WTC11 (cell line): ENCODE measurements around the gene ATG9B.

Experiments used
- ATF3 ChIP-seq: sonication (generic); formaldehyde crosslinking; conservative IDR thresholded peaks from 2 replicates; pipeline ENCODE4 v1.8.1; 2022; ENCODE audit warnings: mild to moderate bottlenecking, missing genetic modification reagents
- CBFB ChIP-seq: sonication (generic); formaldehyde crosslinking; IDR thresholded peaks from 2 replicates; pipeline ENCODE4 v1.8.1; 2022; ENCODE audit warnings: mild to moderate bottlenecking, low read depth, missing genetic modification reagents
- CTCF ChIP-seq: fragments of 200-600 bp; IDR thresholded peaks from 2 replicates; pipeline ENCODE4 v1.8.0; 2022; ENCODE audit warnings: antibody characterized with exemption
- FOXJ3 ChIP-seq: sonication (generic); formaldehyde crosslinking; IDR thresholded peaks from 2 replicates; pipeline ENCODE4 v1.9.0; 2021; ENCODE audit warnings: missing genetic modification reagents, mild to moderate bottlenecking, borderline replicate concordance
- GRHL2 ChIP-seq: fragments of 250-450 bp; sonication (Bioruptor Pico); IDR thresholded peaks from 2 replicates; pipeline ENCODE4 v1.8.0; 2022; ENCODE audit warnings: mild to moderate bottlenecking, moderate library complexity; ENCODE audit not compliant: insufficient replicate concordance, severe bottlenecking
- HMGXB4 ChIP-seq: sonication (generic); formaldehyde crosslinking; IDR thresholded peaks from 2 replicates; pipeline ENCODE4 v1.8.1; 2023; ENCODE audit warnings: mild to moderate bottlenecking, moderate library complexity, missing genetic modification reagents
- JAZF1 ChIP-seq: fragments of 250-450 bp; sonication (Bioruptor Pico); IDR thresholded peaks from 2 replicates; pipeline ENCODE4 v1.9.0; 2021; ENCODE audit warnings: moderate library complexity, mild to moderate bottlenecking, inconsistent platforms
- JUN ChIP-seq: sonication (generic); formaldehyde crosslinking; IDR thresholded peaks from 2 replicates; pipeline ENCODE4 v1.8.0; 2023; ENCODE audit warnings: mild to moderate bottlenecking, missing genetic modification reagents
- MYBL2 ChIP-seq: sonication (generic); formaldehyde crosslinking; IDR thresholded peaks from 2 replicates; pipeline ENCODE4 v1.8.1; 2023; ENCODE audit warnings: mild to moderate bottlenecking, moderate library complexity, missing genetic modification reagents
- NFYB ChIP-seq: sonication (generic); formaldehyde crosslinking; conservative IDR thresholded peaks from 2 replicates; pipeline ENCODE4 v1.8.0; 2022; ENCODE audit warnings: low read depth, missing genetic modification reagents
- NR3C1 ChIP-seq: sonication (generic); formaldehyde crosslinking; conservative IDR thresholded peaks from 2 replicates; pipeline ENCODE4 v1.8.1; 2023; ENCODE audit warnings: low read depth, mild to moderate bottlenecking, missing genetic modification reagents
- TEAD4 ChIP-seq: sonication (generic); formaldehyde crosslinking; IDR thresholded peaks from 2 replicates; pipeline ENCODE4 v1.8.0; 2022; ENCODE audit warnings: mild to moderate bottlenecking, missing genetic modification reagents
- ZNF263 ChIP-seq: sonication (generic); formaldehyde crosslinking; IDR thresholded peaks from 2 replicates; pipeline ENCODE4 v1.8.1; 2022; ENCODE audit warnings: low read depth, mild to moderate bottlenecking, moderate library complexity, missing genetic modification reagents
- ZNF281 ChIP-seq: sonication (generic); formaldehyde crosslinking; IDR thresholded peaks from 2 replicates; pipeline ENCODE4 v1.8.0; 2023; ENCODE audit warnings: mild to moderate bottlenecking, missing genetic modification reagents

- no peak for TF ChIP-seq CTCF
- TF ChIP-seq NR3C1 (CRISPR knock-in tag): no peak
- no peak for TF ChIP-seq TEAD4 (CRISPR knock-in tag)
- TF ChIP-seq NFYB (CRISPR knock-in tag): no peak
- no peak for TF ChIP-seq FOXJ3 (CRISPR knock-in tag)
- no peak for TF ChIP-seq ZNF281
- TF ChIP-seq ZNF263 (CRISPR knock-in tag): no peak
- TF ChIP-seq HMGXB4 (CRISPR knock-in tag): no peak
- no peak for TF ChIP-seq GRHL2 (CRISPR knock-in tag)
- TF ChIP-seq ATF3 (CRISPR knock-in tag): no peak
- TF ChIP-seq JUN (CRISPR knock-in tag): no peak
- TF ChIP-seq MYBL2: no peak
- no peak for TF ChIP-seq JAZF1 (CRISPR knock-in tag)
- no peak for TF ChIP-seq CBFB (CRISPR knock-in tag)
Measured at GRCh38 chr7:151064454-151064853, 40.2 kb upstream of the ATG9B start.
